HG03103 (cell line): ENCODE results near the gene PATE2.

Experiments
- ATAC-seq: cut with Tn5 transposase; IDR thresholded peaks from one replicate; pipeline ENCODE4 v1.9.1; 2021; ENCODE audit warnings: low read depth; ENCODE audit not compliant: unreplicated experiment

The PATE2 gene

DNA sequence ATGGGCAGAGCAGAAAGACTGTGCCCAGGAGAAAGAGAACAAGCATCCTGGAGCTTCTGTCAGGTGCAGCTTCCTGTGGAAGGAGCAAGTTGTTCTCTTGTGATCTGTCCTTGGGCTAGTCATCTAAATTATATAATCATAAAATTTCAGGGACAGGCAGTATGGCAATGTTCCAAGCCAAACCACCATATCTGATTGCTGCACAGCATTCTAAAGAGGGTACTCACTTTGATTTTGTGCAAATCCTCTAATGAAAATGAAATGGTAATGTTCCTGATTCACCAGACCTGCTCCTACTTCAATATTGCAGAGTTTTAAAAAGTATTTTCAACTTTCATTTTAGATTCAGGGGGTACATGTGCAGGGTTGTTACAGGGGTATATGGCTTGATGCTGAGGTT is at the start of gene PATE2:
TSS of gene PATE2 (minus strand) at position 101 of the 400 bp plus-strand sequence. CDS start at position 46, 55 bp downstream.
- no peak for ATAC-seq

DNA sequence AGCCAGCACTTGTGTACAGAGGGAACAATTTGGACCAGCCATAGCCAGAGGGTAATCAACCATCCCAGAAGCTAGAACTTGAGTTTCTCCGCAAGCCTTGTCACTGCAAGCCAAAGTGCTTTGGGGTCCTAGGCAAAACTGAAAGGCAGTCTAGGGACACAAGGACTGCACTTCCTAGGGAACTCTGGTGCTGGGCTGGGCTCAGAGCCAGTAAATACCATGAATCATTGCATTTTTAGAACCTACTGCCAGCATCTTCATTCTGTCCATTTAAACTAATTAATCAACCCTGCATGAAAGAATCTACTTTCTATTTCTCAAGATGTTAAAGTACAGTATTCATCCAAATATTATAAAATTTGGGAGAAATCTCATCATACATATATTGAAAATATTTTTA is 29.3 kb upstream of the PATE2 start:
- ATAC-seq = no peak

- ATAC-seq = no peak
These were observed 23.8 kb upstream of the PATE2 start for GRCh38 chr11:125802387-125802786.

DNA sequence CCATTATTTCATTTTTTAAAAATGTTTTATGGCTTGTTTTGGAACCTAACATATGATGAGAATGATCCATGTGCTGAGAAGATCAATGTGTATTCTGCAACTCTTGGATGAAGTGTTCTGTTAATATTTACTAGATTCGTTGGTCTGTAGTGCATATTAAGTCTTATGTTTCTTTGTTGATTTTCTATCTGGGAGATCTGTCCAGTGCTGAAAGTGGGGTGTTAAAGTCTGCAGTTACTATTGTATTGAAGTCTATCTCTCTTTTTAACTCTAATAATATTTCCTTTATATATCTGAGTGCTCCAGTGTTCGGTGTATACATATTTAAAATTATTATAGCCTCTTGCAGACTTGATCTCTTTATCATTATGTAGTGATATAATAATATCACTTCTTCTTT is 21.2 kb upstream of the PATE2 start:
- no peak for ATAC-seq

GRCh38 chr11:125797641-125798040 is 19.0 kb upstream of the PATE2 start:
- ATAC-seq = no peak

- no peak for ATAC-seq
These were observed 12.2 kb upstream of the PATE2 start for GRCh38 chr11:125790825-125791224.

GRCh38 chr11:125787827-125788226 is 9.2 kb upstream of the PATE2 start, which contains the start of gene PATE3:
Gene PATE3 (plus strand): TSS chr11:125788127. CDS start chr11:125788152, 25 bp downstream.
- no peak for ATAC-seq

- ATAC-seq = no peak
These were observed 6.0 kb upstream of the PATE2 start for GRCh38 chr11:125784678-125785077.

DNA sequence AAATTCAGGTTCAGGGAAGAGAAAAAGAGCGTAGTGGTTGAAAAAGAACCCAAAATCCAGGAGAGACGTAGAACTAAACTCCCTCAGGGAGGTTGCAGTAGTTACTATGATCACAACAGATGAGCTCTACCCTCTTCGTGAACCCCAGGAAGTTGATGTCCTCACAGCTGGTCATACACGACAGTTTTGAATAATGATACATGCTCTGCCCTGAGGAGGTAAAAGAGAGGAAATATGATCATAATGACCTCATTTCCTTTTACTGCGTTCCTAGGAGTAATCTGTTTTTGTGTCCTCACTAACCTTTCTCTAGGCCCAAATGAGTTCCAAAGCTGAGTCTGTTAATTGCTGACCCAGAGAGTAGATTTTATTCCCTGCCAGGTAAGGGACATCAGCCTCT is 1.3 kb downstream of the PATE2 start:
- ATAC-seq = no peak

DNA sequence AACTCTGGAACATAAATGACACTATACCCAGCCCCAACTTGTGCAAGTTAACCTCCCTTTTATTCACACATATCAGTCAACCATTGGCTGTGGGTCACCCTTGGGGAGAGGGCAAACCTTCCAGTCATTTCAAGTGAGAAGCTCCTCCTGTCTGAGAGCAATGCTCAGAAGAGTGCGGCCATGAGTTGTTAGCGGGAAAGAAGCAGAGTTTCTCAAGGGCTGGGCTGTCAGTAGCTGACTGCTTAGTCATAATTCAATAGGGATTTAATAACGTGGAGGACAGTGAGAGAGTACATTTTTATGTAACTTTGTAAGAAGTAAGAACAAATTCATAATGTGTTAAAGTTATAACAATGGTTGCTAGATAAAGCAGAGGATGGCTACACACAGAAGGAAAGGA is 5.1 kb downstream of the PATE2 start:
- no peak for ATAC-seq

GRCh38 chr11:125772834-125773505 is 5.7 kb downstream of the PATE2 start:
- ATAC-seq = no peak

DNA sequence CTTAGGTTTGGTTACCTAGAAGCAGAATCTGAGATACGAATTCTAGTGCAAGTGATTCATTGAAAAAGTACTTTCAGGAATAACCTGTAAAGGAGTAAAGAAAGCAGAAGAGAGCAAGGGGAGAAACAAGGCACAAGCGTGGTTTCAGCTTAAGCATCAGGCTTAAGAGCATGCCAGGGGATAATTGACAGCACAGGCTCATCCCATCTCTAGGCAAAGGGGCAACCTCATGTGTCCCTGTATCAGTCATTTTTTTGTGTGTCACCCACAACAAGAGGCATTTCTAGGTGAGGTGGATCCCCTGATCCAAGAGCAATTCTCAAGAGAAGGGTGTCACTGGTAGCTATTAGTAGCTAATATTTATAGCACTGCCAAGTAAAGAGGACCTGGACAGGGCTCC is 8.0 kb downstream of the PATE2 start:
- ATAC-seq = no peak

DNA sequence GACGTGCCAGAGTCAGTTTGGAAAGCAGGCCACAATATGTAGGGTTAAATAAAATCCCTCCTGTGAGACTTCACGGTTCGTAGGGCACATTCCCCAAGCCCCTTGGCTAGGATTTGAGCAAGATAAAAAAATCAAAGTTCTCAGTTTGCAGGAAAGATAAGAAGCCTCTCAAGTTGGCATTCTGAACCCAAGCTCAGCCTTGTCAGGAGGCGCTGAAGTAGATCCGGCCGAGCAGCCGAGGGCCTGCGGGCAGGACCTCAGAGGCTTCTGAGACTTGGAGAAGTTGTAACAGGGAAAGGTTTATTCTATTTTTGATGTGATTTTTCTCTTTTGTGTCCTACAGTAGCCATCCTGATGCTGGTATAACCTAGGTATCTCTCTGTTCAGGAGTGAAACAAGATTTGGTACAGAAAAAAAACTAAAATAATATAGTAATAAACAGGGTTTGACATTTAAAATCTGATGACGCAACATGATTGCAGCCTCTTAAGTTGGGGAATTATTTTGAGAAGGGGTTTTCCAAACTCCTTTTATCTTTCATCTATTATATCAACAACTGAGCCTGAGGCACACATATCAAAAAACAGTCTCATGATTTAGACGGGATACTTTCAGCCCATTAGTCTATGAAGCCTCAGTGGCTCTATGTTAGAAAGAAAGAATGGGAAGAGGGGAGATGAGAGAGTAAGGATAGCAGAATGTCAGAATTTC is 10.1 kb downstream of the PATE2 start:
- ATAC-seq = no peak

DNA sequence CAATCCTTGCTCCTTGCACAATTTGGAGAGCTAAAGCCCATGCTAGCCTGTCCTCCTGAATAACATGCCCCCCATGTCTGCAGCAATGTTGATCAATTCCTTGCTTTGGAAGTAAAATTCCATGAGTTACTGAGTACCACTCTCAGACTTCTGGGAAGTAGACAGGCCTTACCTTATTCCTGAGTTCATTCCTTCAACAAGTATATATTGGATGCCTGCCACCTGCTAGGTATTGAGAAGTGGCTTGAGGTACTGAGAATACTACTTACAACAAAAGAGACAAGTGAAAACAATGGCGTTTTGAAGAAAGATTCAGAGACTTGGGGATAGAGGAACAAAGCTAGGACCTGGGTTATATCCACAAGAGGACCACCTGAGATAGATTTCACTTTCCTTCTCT is 12.4 kb downstream of the PATE2 start:
- no peak for ATAC-seq

DNA sequence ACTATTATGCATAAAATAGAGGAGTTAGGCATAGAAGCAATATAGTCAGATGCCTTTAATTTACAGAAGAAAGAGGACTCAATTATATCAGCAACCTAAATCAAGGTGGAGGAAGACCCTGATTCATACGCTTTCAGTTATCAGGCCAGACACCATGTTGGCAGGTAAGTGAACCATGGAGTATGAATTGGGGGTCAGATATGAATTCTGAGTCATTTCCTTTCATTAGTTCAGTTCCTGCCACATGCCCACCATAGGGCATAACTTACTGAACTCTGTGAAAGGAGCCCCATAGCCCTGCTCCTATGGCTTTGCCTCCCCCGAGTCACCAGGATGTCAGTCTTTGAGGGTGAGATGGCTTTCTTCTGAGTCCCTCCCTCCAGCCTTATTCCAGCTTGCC is 15.1 kb downstream of the PATE2 start:
- ATAC-seq = no peak

GRCh38 chr11:125762445-125762844 is 16.2 kb downstream of the PATE2 start:
- ATAC-seq = no peak

DNA sequence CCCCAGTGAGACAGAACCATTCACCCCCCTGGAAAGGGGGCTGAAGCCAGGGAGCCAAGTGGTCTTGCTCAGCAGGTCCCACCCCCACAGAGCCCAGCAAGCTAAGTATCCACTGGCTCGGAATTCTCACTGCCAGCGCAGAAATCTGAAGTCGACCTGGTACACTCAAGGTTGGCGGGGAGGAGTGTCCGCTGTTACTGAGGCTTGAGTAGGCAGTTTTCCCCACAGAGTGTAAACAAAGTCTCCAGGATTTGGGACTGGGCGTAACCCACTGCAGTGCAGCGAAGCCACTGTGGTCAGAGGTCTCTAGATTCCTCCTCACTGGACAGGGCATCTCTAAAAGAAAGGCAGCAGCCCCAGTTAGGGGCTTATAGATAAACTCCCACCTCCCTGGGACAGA is 22.6 kb downstream of the PATE2 start:
- no peak for ATAC-seq

DNA sequence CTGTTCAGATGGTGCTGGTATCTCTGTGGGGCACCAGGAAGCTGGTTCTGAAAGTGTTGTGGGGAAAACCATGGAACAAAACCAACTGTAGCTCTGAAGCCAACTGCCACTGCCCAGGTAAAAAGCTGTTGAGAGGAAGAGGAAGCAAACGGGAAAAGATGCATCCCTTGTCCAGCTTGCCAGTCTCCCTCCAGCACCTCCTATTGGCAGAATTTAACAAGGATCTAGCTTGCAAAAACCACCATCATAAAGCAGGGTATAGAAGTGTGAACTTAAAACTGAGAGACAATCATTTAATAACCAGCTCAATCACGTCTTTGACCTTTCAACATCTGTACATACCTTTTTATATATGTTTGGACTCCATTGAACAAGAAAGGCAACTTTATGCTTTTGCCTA is 28.0 kb downstream of the PATE2 start:
- no peak for ATAC-seq

DNA sequence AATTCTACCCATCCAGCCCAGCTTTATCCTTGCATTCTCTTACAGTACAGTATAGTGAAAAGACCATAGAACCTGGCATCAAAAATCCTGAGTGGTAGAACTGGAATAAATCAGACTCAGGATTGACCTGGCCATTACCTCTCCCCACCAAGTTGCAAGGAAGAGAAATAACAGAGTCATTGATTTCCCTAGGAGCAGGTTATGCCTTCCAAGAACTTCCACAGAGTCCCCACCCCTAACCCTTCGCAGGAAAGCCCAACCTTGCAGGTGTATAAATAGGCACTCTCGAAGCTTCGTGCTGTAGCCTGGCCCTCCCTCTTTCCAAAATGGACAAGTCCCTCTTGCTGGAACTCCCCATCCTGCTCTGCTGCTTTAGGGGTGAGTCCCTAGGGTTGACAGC is 32.6 kb downstream of the PATE2 start, which contains the start of gene PATE1:
TSS of gene PATE1 (plus strand) at position 301 of the 400 bp plus-strand sequence. CDS start at position 327, 26 bp downstream.
- ATAC-seq = no peak

GRCh38 chr11:125743681-125744080 is 34.9 kb downstream of the PATE2 start:
- no peak for ATAC-seq

GRCh38 chr11:125740617-125741016 is 38.0 kb downstream of the PATE2 start:
- ATAC-seq = no peak

DNA sequence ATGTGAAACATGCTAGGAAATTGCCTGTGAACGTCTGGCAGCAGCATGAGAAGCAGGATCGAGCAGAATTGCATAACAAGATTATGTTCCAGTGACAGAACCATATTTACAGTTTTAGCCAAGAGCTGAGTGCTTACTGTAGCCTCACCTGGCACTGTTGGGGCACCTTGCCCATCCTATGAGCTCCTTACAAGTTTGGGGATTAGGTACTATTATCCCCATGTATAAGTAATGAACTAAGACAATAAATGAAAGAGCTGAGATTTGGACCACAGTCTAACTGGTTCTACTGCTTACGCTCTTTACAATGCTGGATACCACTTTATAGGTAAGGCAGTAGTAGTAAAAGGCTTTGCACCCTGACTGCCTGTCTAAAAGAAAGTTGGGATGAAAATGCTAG is 49.7 kb downstream of the PATE2 start:
- ATAC-seq = no peak
